HCT116 (cell line): ENCODE data around the gene GPC4. TPM values are rescaled to one million over a fixed set of nuclear protein-coding genes. Genes with fewer than 3 reads are reported as not detected.

ENCODE experiments used
- ATAC-seq: fragments of 200-7000 bp; cut with Tn5 transposase; 2 replicates; pipeline ENCODE4 v1.9.1; 2020; ENCODE audit warnings: mild to moderate bottlenecking, moderate library complexity
- BruUV-seq: library from RNA; stranded (reverse); fragments of 400-500 nt; replicated peaks from 2 replicates; lab custom pipeline; 2021; lab: Mats Ljungman, UMichigan
- CTCF ChIA-PET: fragments of 300-600 bp; sonication (Branson Sonifier 250); formaldehyde crosslinking; loops from one replicate; lab custom pipeline; 2021; ENCODE audit warnings: antibody characterized with exemption; lab: Charles Lee
- POLR2A ChIA-PET: fragments of 300-600, 350-600 bp; sonication (Branson Sonifier 250); formaldehyde crosslinking; loops from one replicate; lab custom pipeline; 2021; ENCODE audit warnings: antibody characterized with exemption; lab: Charles Lee
- RAD21 ChIA-PET, 2 experiments: fragments of 300-600 bp; sonication (Branson Sonifier 250); formaldehyde crosslinking; loops; one replicate each; lab custom pipeline; 2023; ENCODE audit warnings: low total read pairs in 2 of 2; ENCODE audit not compliant: uncharacterized antibody in 2 of 2, unreplicated experiment in 2 of 2, low non-redundant PET in 1 of 2; lab: Charles Lee
- DNase-seq: peaks from one replicate; pipeline ENCODE4 v3.0.0-alpha.2; 2010; ENCODE audit warnings: low read depth, low spot score
- H2AFZ ChIP-seq: fragments of 200-600 bp; shearing (Covaris generic), sonication (generic); 2 replicates; pipeline ENCODE4 v1.6.1; 2017; ENCODE audit warnings: low read depth, mixed run types, mixed read lengths, antibody characterized with exemption, low read length; ENCODE audit not compliant: poor library complexity, severe bottlenecking
- H3K27ac ChIP-seq: 2 replicates; pipeline ENCODE4 v1.5.1; 2012; ENCODE audit warnings: low read depth, low read length
- H3K27me3 ChIP-seq: fragments of 200-600 bp; sonication (generic); 2 replicates; pipeline ENCODE4 v1.6.1; 2016; ENCODE audit warnings: mixed run types, low read length, mixed read lengths; ENCODE audit not compliant: insufficient read depth
- H3K36me3 ChIP-seq, 2 experiments: fragments of 200-500 bp in 1 of 2; fragments of 200-600 bp in 1 of 2; sonication (Bioruptor generic) in 1 of 2; sonication (generic) in 1 of 2; 2 replicates each; pipeline versions ENCODE4 v1.5.1 to v1.6.1; 2014 to 2016; ENCODE audit warnings: low read length in 2 of 2, inconsistent platforms in 1 of 2, mixed read lengths in 1 of 2, mixed run types in 1 of 2; ENCODE audit not compliant: insufficient read depth in 2 of 2, control insufficient read depth in 1 of 2
- H3K4me1 ChIP-seq, 2 experiments: fragments of 200-600 bp in 1 of 2; sonication (generic) in 1 of 2; 2 replicates each; pipeline versions ENCODE4 v1.5.1 to v1.6.1; 2012 to 2017; ENCODE audit warnings: low read length in 2 of 2, inconsistent platforms in 1 of 2, mild to moderate bottlenecking in 1 of 2, mixed read lengths in 1 of 2, mixed run types in 1 of 2, moderate library complexity in 1 of 2; ENCODE audit not compliant: insufficient read depth in 2 of 2, control insufficient read depth in 1 of 2
- H3K4me2 ChIP-seq: fragments of 200-600 bp; sonication (generic); 2 replicates; pipeline ENCODE4 v1.6.1; 2017; ENCODE audit warnings: mixed run types, low read length, mixed read lengths
- H3K4me3 ChIP-seq, 2 experiments: fragments of 200-600 bp in 1 of 2; sonication (generic) in 1 of 2; replicated peaks in 1 of 2; 2 replicates each; pipeline ENCODE4 v1.5.1; 2011 to 2016; ENCODE audit warnings: low read length in 2 of 2, control low read depth in 1 of 2, low read depth in 1 of 2, mild to moderate bottlenecking in 1 of 2, mixed read lengths in 1 of 2, mixed run types in 1 of 2
- H3K79me2 ChIP-seq: fragments of 200-600 bp; sonication (generic); 2 replicates; pipeline ENCODE4 v1.6.1; 2017; ENCODE audit warnings: mild to moderate bottlenecking, mixed run types, low read length, moderate library complexity, mixed read lengths; ENCODE audit not compliant: insufficient read depth
- H3K9ac ChIP-seq: fragments of 200-600 bp; sonication (generic); 2 replicates; pipeline ENCODE4 v1.6.1; 2016; ENCODE audit warnings: low read length, mixed read lengths
- H3K9me2 ChIP-seq: fragments of 200-600 bp; sonication (generic), shearing (Covaris generic); 2 replicates; pipeline ENCODE4 v1.6.1; 2017; ENCODE audit warnings: mixed run types, mild to moderate bottlenecking, moderate library complexity; ENCODE audit not compliant: insufficient read depth
- H3K9me3 ChIP-seq, 2 experiments: fragments of 200-500 bp in 1 of 2; fragments of 200-600 bp in 1 of 2; sonication (Bioruptor generic) in 1 of 2; sonication (generic) in 1 of 2; 2 replicates each; pipeline ENCODE4 v1.6.1; 2014 to 2017; ENCODE audit warnings: low read length in 2 of 2, mixed read lengths in 2 of 2, inconsistent platforms in 1 of 2, low read depth in 1 of 2, mild to moderate bottlenecking in 1 of 2, mixed run types in 1 of 2, moderate library complexity in 1 of 2; ENCODE audit not compliant: control insufficient read depth in 1 of 2, insufficient read depth in 1 of 2
- H4K20me1 ChIP-seq: fragments of 200-600 bp; sonication (generic), shearing (Covaris generic); 2 replicates; pipeline ENCODE4 v1.6.1; 2017; ENCODE audit warnings: mixed run types, mild to moderate bottlenecking, moderate library complexity; ENCODE audit not compliant: insufficient read depth
- ATF3 ChIP-seq: IDR thresholded peaks from 2 replicates; pipeline ENCODE4 v1.6.1; 2012
- CBX3 ChIP-seq: IDR thresholded peaks from 2 replicates; pipeline ENCODE4 v1.6.1; 2012; ENCODE audit warnings: low read depth
- CTCF ChIP-seq, 3 experiments: fragments of 200-600 bp in 1 of 3; sonication (generic) in 1 of 3; IDR thresholded peaks in 2 of 3; conservative IDR thresholded peaks in 1 of 3; 2 replicates each; pipeline ENCODE4 v1.5.1; 2012 to 2017; ENCODE audit warnings: low read depth in 2 of 3, low read length in 2 of 3, antibody characterized with exemption in 1 of 3, borderline replicate concordance in 1 of 3, control low read depth in 1 of 3, mild to moderate bottlenecking in 1 of 3, mixed read lengths in 1 of 3, mixed run types in 1 of 3, moderate library complexity in 1 of 3; ENCODE audit not compliant: insufficient read depth in 1 of 3
- EGR1 ChIP-seq: IDR thresholded peaks from 2 replicates; pipeline ENCODE4 v1.6.1; 2012; ENCODE audit warnings: low read depth
- ELF1 ChIP-seq: IDR thresholded peaks from 2 replicates; pipeline ENCODE4 v1.6.1; 2012; ENCODE audit warnings: low read depth, borderline replicate concordance
- JUND ChIP-seq: IDR thresholded peaks from 2 replicates; pipeline ENCODE4 v1.6.1; 2012
- MAX ChIP-seq: IDR thresholded peaks from 2 replicates; pipeline ENCODE4 v1.6.1; 2012
- POLR2A ChIP-seq: IDR thresholded peaks from 2 replicates; pipeline ENCODE4 v1.7.0; 2011; ENCODE audit warnings: borderline replicate concordance; ENCODE audit not compliant: insufficient read depth, insufficient read length; ENCODE audit errors: extremely low read depth
- POLR2AphosphoS5 ChIP-seq: IDR thresholded peaks from 2 replicates; pipeline ENCODE4 v1.6.1; 2011; ENCODE audit warnings: mild to moderate bottlenecking, low read depth, low read length, moderate library complexity
- REST ChIP-seq: IDR thresholded peaks from 2 replicates; pipeline ENCODE4 v1.6.1; 2012; ENCODE audit warnings: low read depth
- SIN3A ChIP-seq: IDR thresholded peaks from 2 replicates; pipeline ENCODE4 v1.6.1; 2012; ENCODE audit warnings: low read depth
- SP1 ChIP-seq: IDR thresholded peaks from 2 replicates; pipeline ENCODE4 v1.6.1; 2012; ENCODE audit warnings: low read depth
- TCF7L2 ChIP-seq: IDR thresholded peaks from 2 replicates; pipeline ENCODE4 v1.7.0; 2011; ENCODE audit warnings: borderline replicate concordance, inconsistent platforms; ENCODE audit not compliant: insufficient read depth, insufficient read length; ENCODE audit errors: extremely low read depth
- YY1 ChIP-seq: IDR thresholded peaks from 2 replicates; pipeline ENCODE4 v1.6.1; 2011; ENCODE audit warnings: low read length, low read depth, moderate library complexity, mild to moderate bottlenecking; ENCODE audit not compliant: insufficient replicate concordance; ENCODE audit errors: extremely low read depth
- ZNF274 ChIP-seq: fragments of 200-500 bp; sonication (Bioruptor generic); IDR thresholded peaks from 2 replicates; pipeline ENCODE4 v1.6.1; 2014; ENCODE audit warnings: mild to moderate bottlenecking, low read depth, low read length, inconsistent platforms
- intact Hi-C: fragments of 100-400 bp; cut with micrococcal nuclease; formaldehyde crosslinking; loops from 2 replicates; pipeline ENCODE4 v1.10.0; 2022
- total RNA-seq: library from RNA; stranded (reverse); gene quantifications from one replicate; pipeline ENCODE4 v1.2.1, GENCODE V29; 2021; ENCODE audit not compliant: unreplicated experiment

GPC4 gene
- total RNA-seq, 1 experiment from 2014 or later: 9.7 TPM

GRCh38 chrX:133250184-133251100, 164.8 kb downstream of the GPC4 start:
- no TSS peak for BruUV-seq
- Histone ChIP-seq H3K36me3 (no peaks in the 10 kb centered on the region), H2AFZ (no peak overlapping the region), H3K4me1 (no peaks in the 10 kb centered on the region), H4K20me1 (no peaks in the 10 kb centered on the region), H3K4me3 (no peak overlapping the region), H3K4me2 (no peak overlapping the region), H3K27ac (no peak overlapping the region), H3K9ac (no peak overlapping the region), H3K9me2 (no peaks in the 10 kb centered on the region), H3K27me3 (no peaks in the 10 kb centered on the region), H3K9me3 (no peaks in the 10 kb centered on the region), H3K79me2 (no peaks in the 10 kb centered on the region)
- intact Hi-C loops: no loop called here
- CTCF ChIA-PET: no interaction called here
- TF ChIP-seq MAX: no peak
- no peak for TF ChIP-seq JUND
- no peak for TF ChIP-seq YY1
- TF ChIP-seq ATF3: no peak
- TF ChIP-seq CTCF (IDR thresholded peaks at IDR 0.05 in 2 of 3, conservative IDR thresholded peaks at IDR 0.05 in 1 of 3; ENCODE audit: borderline replicate concordance in 1 of 3, insufficient read depth in 1 of 3, low read depth in 2 of 3, low read length in 2 of 3): no peak
- TF ChIP-seq EGR1: no peak
- no peak for TF ChIP-seq ELF1
- no peak for TF ChIP-seq ZNF274
- TF ChIP-seq CBX3: no peak
- no peak for TF ChIP-seq TCF7L2
- TF ChIP-seq SP1: no peak
- TF ChIP-seq POLR2A: no peak
- TF ChIP-seq POLR2AphosphoS5: no peak
- no peak for TF ChIP-seq SIN3A
- no peak for TF ChIP-seq REST
- no peak for ATAC-seq
- POLR2A ChIA-PET: no interaction called here
- RAD21 ChIA-PET: no interaction called here
- DNase-seq: no peak
